GM21619 (cell line): ENCODE results near the gene TNFAIP3.
"Not testable (repeated sequence)": the region's sequence is repeated elsewhere in the genome, so short reads cannot be mapped to it uniquely, and the experiment has no call there.

Experiments used
- ATAC-seq: cut with Tn5 transposase; IDR thresholded peaks from one replicate; pipeline ENCODE4 v1.9.1; 2021; ENCODE audit not compliant: unreplicated experiment

TNFAIP3 gene

GRCh38 chr6:137844773-137845172 lies 22.3 kb upstream of the TNFAIP3 start:
- ATAC-seq = not testable (repeated sequence)

- no peak for ATAC-seq
Measured at GRCh38 chr6:137845460-137845859, 21.6 kb upstream of the TNFAIP3 start.

DNA sequence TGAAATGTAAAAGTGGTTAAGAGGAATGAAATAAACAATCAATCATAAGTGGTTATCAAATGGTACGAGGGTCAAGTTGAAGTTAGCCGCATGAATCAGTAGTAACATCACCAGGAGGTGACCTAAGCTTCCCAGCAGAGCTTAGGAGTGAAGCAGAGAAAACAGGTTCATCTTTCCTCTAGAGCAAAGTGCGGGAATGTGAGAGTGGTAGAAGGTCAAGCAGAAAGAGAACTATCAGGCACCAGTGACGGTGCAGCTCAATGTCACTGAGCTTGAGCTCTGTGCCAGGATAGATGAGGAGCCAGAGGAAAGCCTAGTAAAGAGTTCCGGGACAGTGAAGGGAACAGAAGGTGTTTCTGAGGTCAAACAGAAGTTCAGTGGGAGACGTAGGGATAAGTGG lies 20.8 kb upstream of the TNFAIP3 start:
- no peak for ATAC-seq

- ATAC-seq = peak; percentile 46
Measured at GRCh38 chr6:137846772-137847313, 20.2 kb upstream of the TNFAIP3 start.

GRCh38 chr6:137847748-137848147 lies 19.3 kb upstream of the TNFAIP3 start:
- ATAC-seq = no peak

DNA sequence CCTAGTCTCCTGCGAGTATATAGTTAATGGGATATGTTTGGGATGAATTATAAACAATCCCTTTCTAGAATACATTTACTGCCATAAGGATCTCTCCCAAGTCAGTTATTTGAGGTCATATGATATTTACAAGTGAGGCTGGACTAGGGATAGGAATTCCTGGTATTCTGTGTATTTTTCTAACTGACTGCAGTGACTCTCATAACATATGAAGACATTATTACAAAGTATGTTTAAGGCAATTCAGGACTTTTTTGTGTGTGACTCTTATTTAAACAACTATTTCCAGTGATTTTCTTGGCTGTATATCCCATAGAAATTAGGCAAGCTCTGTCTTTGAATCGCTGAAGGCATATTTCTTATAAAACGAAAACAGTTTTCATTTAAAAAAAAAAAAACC lies 18.4 kb upstream of the TNFAIP3 start:
- ATAC-seq = no peak

DNA sequence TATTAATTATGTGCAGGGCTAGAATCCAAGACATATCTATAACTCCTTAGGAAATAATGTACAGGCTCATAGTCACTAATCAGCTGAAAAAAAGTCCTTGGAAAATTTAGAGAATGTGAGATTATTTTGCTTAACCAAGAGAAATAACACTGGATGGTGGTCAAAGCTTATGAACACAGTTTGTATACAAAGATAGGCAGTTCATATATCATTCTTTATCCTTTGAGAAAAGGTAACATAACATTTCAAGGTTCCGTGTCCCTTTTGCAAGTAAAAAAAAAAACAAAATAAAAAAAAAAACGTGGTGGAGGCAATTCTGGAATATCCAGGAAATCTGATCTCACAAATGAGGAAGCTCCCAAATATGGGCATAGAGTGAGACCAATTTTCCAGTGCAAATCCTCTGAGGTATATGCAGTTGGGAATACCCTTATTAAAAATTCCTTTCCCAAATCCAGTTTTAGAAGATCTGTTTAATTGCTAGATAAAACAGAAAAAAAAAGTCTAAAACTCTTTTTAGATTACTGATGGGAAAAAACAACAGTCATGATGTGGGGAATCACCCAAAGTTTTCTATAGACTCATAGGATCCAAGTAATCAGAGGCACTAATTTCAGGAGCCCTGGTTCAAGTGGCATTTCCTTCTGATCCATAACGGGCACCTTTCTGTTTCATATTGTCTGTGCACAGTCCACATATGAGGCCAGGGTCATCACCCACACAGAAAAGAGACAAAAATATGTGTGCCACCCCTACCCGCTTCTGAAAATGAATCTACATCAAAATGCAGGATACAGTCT lies 17.7 kb upstream of the TNFAIP3 start:
- ATAC-seq = no peak

GRCh38 chr6:137849981-137850714 lies 16.9 kb upstream of the TNFAIP3 start:
- no peak for ATAC-seq

DNA sequence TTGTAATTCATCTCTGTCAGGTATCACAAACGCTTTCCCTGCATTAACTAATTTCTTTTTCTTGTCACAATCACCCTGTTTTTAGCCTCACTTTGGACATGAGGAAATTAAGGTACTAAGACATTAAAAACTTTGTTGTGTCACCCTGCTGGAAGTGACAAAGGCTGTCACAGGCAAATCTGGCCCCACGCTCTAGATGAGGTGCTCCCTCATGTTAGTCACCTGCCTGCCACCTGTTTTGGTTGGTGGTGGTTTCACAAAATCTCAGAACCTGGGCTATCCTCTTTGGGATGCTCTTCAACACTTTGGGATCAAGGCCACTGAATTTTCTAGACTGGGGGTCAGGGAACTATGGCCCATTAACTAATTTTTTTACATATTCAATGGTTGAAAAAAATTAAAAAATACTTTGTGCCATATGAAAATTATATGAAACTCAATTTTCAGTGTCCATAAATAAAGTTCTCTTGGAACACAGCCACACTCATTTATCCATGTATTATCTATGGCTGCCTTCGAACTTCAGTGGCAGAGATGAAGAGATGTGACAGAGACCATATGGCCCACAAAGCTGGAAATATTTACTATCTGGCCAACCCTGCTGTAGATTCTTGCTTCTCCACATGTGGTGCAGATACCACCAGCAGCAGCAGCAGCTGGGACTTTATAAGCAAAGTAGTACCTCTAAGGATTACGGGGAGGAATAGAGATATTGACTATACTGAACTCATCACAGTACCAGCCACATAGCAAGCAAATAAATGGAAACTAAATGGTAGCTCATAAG lies 16.1 kb upstream of the TNFAIP3 start:
- no peak for ATAC-seq

GRCh38 chr6:137851669-137852068 lies 15.4 kb upstream of the TNFAIP3 start:
- ATAC-seq = no peak

- ATAC-seq = no peak
Measured at GRCh38 chr6:137852346-137852745, 14.7 kb upstream of the TNFAIP3 start.

DNA sequence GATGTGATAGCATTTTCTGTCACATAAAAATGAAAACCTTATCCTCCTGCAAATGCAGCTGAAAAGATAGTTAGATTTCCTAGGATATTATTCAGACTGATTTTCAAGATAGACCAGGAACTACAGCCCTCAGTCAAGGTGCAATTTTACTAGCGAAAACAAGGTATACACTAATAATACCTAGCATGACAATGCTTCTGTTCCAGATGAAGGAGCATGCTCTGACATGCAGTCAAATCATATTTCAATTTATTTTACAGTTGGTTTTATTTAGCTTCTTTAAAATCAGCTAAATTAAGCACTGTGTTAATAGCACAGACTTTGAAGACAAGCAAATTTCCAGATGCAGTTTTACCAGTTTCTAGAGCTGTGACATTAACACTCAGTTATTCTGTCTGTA lies 14.2 kb upstream of the TNFAIP3 start:
- ATAC-seq = no peak

DNA sequence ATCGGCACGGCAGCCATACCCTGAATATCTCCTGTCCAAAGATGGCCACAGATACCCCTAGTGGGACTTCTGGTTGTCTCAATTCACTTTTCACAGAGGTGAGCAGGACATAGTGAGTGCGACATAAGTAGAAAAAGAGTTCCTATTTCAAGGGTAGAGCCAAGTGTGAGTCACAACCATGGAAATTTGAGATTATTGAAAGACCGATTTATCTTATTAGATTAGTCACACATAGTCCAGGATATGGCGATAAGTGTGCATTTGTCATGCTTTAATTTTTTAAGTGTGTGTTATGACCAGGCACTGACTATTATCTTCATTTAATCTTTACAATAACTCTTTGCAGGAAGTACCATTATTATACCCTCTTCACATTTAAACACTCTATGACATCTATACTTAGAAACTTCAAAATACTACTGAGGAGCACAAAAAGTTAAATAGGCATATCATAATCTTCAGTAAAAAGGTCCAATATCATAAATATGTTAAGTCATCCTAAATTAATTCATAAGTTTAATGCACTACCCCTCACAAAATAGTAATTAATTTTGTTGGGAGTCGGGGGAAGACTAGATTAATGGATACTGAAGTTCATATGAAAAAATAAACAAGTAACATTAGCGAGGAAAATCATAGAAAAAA lies 13.4 kb upstream of the TNFAIP3 start:
- no peak for ATAC-seq

DNA sequence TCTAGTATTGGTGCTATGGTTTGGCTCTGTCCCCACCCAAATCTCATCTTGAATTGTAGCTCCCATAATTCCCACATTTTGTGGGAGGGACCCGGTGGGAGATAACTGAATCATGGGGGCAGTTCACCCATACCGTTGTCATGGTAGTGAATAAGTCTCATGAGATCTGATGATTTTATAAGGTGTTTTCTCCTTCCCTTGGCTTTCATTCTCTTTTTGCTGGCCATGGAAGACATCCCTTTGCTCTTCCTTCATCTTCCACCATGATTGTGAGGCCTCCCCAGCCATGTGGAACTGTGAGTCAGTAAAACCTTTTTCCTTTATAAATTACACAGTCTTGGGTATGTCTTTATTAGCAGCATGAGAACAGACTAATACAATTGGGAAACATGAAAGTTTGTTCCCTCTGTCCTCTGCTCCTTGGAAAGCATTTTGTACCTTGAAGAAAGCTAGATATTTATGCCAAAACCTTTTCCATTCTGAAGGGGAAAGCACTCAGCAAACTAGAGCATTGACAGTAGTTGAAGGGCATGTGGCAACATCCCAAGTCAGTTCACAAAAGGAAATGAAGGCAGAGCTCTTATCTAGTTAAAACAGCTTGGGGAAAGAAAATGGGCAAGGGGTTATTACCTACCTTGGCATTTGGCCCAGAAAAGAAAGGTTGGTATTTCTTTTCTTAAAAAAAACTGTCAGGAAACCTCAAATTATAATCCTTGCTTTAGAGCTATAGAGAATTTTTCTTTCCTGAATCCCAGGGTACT lies 10.7 kb upstream of the TNFAIP3 start:
- ATAC-seq = no peak

- no peak for ATAC-seq
Measured at GRCh38 chr6:137859025-137859424, 8.0 kb upstream of the TNFAIP3 start.

GRCh38 chr6:137860394-137861005 lies 6.6 kb upstream of the TNFAIP3 start:
- no peak for ATAC-seq

DNA sequence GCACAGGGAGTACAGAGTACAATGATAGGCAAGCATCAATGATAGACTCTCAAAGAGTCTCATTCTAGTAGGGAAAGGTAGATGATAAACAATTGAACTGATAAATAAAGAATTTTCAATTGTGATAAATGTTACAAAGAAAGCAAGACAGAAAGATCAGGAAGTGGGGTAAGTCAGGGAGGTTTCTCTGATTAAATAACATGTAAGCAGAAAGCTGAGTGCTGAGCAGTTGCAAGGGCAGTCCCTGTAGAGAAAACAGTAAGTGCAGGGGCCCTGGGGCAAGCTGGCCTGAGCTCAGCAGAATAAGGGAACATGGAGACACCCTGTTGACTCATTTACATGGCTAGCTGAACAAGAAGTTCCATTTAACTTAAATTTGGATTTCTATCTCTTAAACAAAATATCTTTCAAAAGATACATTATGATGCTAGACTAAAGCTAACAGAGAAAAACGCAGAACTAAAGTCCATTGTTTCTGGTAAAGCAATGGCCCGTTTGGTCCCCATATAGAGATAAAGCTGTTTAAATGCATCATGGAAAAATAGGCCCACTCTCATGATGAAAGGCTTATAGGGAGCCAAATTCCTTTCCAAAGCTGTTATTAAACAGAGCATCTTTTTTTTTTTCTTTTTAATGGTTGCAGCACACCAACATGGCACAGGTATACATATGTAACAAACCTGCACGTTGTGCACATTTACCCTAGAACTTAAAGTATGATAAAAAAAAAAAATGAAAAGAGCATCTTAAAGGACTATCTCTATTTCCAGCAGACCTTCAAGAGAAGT lies 5.3 kb upstream of the TNFAIP3 start:
- ATAC-seq = no peak

DNA sequence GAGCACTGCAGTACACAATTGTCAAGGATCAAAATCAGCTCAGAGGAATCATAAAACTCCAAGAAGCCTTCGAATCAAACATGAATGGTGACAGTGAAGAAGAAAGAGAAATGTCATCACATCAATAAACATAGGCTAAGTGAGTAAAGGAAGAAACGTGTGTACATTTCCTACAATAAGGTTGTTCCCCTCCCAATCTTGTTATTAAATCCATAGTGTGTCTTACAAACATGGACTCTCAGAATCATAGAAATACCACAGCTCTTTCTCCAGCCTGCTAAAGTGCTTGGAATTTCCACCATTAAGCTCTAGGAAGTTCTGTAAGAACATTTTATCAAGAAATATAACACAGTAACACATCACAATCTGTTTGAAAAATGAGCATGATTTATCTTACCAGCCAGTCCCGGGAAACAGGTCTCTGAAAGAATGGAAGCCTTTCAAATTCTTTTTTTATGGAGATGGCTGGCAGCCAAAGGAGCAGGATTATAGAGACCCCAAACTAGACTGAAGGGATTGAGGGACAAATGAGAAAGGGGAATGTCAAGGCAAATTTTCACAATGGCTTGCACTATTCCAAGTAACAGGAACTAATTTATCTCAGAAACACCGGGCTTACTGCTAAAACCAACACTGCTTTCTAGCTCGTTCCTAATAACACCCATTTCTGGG lies 4.5 kb upstream of the TNFAIP3 start:
- no peak for ATAC-seq
